HG03439 (cell line): ENCODE data around the gene ULK4.
"Not testable (repeated sequence)": the region's sequence is repeated elsewhere in the genome, so short reads cannot be mapped to it uniquely, and the experiment has no call there.

ENCODE experiments used
- ATAC-seq: cut with Tn5 transposase; IDR thresholded peaks from one replicate; pipeline ENCODE4 v1.9.1; 2021; ENCODE audit warnings: mild to moderate bottlenecking, moderate library complexity; ENCODE audit not compliant: unreplicated experiment

The ULK4 gene

DNA sequence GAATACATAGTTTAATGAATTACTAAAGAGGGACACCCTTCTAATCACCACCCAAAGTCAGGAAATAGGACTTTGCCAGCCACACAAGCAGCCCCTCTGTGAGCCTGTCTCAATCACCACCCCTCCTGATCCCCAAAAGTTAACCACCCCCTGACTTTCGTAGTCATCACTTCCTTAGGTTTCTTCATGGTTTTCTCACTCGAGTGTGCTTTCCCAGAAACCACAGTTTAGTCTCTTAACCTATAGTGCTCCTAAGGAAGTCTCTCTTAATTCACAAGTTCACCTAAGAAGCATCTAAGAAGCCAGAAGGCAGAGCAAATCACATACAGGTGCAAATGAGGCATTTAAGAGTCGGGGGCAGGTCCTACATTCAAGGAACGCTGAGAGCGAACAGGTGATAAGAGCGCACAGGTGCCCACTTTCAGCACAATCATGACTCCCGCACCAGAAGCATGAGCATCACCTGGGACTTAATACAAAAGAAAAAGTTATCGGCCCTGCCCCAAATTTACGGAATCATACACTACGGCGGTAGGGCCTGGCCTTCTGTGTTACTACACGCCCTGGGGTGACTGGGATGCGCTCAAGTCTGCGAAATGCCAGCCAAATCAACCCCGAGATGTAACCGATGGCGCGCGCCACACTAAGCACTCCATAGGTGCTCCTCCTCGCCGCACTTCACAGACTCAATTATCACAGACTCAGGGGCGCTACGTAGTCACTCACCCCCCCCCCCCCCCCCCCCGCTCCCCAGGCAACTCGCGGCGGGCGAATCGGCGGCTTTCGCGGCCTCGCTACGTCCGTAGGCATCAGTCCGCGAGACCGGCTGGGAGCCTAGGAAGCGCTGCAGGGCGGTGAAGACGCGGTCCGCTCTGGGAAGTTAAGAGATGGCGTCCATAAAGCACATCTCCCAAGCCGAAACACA is 815 bp downstream of the ULK4 start:
- ATAC-seq: peak; percentile 27

GRCh38 chr3:41956574-41956973 is 5.3 kb downstream of the ULK4 start:
- ATAC-seq: no peak

- ATAC-seq: no peak
Measured at GRCh38 chr3:41955192-41955591, 6.7 kb downstream of the ULK4 start.

GRCh38 chr3:41943311-41943843 is 18.5 kb downstream of the ULK4 start:
- no peak for ATAC-seq

- no peak for ATAC-seq
Measured at GRCh38 chr3:41940393-41940792, 21.5 kb downstream of the ULK4 start.

DNA sequence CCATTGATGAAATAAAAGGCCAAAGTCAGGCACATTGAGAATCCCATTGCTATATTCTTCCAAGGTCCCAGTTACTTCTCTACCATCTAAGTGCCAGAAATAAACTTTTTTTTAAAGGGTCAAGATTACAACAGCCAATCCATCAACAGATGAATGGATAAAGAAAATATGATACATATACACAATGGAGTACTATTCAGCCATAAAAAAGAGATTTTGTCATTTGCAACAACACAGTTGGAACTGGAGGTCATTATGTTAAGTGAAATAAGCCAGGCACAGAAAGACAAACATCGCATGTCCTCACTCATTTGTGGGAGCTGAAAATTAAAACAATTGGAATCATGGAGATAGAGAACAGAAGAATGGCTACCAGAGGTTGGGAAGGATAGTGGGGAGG is 25.5 kb downstream of the ULK4 start:
- no peak for ATAC-seq

DNA sequence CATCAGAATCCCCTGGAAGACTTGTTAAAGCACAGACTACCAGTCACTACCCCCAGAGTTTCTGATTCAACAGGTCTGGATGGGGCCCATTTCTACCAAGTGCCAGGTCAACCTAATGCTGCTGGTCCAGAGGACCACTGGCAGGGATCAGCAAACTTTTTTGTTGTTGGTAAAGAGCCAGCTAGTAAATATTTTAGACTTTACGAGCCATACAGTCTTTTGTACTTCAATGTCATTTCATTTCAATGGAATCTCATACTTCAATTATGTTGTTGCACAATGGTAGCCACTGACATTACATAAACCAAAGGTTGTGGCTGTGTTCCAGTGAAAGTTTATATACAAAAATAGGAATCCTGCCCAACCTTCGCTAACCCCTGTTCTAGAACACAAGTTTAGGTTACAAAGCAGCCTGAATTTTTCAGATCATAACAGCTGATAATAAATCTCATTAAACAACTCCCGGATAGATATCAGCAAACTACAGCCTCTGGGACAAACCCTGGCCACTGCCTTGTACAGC is 28.7 kb downstream of the ULK4 start:
- ATAC-seq: no peak

DNA sequence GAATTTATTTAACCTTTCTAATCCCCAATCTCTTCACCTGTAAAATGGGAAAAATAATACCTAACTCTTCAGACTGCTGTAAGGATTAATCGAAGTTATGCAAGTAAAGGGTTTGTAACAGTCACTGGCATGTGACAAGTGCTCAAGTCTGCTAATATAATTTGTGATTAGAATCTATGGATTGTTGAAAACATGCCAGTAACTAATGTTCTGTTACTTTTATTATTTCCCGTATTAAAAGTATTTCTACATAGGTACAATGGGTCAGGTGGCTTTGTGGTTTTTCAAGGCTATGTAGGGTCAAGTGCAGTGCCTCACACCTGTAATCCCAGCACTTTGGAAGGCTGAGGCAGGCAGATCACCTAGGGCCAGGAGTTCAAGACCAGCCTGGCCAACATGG is 29.4 kb downstream of the ULK4 start:
- no peak for ATAC-seq

DNA sequence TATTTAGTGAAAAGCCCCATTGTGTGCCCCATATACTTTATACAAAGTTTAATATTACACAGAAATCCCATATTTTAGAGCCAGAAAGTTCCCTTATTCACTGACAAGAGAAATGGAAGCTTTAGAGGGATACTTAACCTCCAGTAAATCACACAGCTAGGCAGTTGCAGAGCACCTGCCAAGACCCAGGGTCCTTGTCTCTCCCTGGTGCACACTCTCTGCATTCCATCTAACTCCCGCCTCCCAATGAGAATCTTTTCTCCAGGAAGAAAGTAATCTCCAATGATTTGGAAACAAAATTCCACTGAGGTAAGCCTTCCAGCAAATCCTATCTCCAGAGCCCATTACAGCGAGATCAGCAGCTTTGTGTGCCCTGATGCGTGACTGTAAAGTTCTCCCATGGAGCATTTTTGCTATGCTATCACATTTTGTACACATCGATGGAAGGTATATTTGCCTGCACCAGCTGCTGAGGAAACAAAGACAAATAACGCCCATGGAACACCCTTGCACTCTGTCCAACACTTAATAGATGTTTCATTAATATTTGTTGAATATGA is 41.4 kb downstream of the ULK4 start:
- ATAC-seq: no peak

- ATAC-seq: no peak
Measured at GRCh38 chr3:41915353-41915752, 46.5 kb downstream of the ULK4 start.

GRCh38 chr3:41912280-41912679 is 49.6 kb downstream of the ULK4 start:
- ATAC-seq: no peak

- no peak for ATAC-seq
Measured at GRCh38 chr3:41907330-41908073, 54.4 kb downstream of the ULK4 start.

GRCh38 chr3:41900265-41900664 is 61.6 kb downstream of the ULK4 start:
- no peak for ATAC-seq

DNA sequence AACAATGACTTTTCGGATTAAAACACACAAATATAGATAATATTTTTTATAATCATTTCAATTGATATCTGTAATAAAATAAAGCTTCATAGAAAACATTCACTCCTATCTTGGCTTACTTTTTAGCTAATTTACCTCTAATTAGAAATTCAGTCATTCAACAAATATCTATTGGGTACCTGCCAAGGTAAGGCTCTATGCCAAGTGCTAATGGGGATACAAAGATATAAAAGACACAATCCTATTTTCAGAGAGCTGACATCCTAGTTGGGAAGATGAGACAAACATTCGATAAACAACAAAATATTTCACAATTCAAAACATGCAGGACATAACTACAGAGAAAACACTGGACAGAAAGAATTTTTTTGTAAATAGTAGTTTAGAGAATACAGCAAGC is 63.3 kb downstream of the ULK4 start:
- ATAC-seq: no peak

- ATAC-seq: no peak
Measured at GRCh38 chr3:41893977-41894376, 67.9 kb downstream of the ULK4 start.

GRCh38 chr3:41888368-41889076 is 73.4 kb downstream of the ULK4 start:
- ATAC-seq: no peak

GRCh38 chr3:41882956-41883355 is 78.9 kb downstream of the ULK4 start:
- ATAC-seq: no peak

GRCh38 chr3:41881233-41881821 is 80.6 kb downstream of the ULK4 start:
- no peak for ATAC-seq

GRCh38 chr3:41880387-41880786 is 81.5 kb downstream of the ULK4 start:
- ATAC-seq: no peak

DNA sequence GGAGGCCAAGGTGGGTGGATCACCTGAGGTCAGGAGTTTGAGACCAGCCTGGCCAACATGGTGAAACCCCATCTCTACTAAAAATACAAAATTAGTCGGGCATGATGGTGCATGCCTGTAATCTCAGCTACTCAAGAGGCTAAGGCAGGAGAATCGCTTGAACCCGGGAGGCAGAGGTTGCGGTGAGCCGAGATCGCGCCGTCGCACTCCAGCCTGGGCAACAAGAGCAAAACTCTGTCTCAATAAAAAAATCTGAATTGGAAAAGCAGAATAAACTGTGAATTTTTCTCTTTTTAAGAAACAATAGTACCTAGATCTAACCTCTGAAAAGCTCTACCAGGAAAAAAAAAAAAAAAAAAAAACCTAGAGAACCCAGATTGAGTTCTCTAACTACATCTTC is 84.2 kb downstream of the ULK4 start:
- ATAC-seq: not testable (repeated sequence)
